ENCODE data around the gene PSMD2.

PSMD2 gene

DNA sequence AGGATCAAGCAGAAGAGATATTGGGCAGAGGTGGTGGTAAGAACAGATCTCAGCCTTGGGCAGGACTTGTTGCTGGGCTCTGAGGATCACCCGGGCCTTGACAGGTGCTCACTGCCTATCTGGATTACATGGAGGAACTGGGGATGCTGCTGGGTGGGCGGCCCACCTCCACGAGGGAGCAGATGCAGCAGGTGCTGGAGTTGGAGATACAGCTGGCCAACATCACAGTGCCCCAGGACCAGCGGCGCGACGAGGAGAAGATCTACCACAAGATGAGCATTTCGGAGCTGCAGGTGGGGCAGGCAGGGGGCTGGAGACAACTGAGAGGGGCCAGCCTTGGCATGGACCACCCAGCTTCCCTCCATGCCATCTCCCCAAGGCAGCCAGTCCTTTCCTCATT lies 15.4 kb upstream of the PSMD2 start:
- no peak for DNase-seq

GRCh38 chr3:184284696-184285095 lies 14.3 kb upstream of the PSMD2 start:
- DNase-seq, result peak; percentile 85

- peak; percentile 78 for DNase-seq
Measured at GRCh38 chr3:184289426-184289938, 9.6 kb upstream of the PSMD2 start.

DNA sequence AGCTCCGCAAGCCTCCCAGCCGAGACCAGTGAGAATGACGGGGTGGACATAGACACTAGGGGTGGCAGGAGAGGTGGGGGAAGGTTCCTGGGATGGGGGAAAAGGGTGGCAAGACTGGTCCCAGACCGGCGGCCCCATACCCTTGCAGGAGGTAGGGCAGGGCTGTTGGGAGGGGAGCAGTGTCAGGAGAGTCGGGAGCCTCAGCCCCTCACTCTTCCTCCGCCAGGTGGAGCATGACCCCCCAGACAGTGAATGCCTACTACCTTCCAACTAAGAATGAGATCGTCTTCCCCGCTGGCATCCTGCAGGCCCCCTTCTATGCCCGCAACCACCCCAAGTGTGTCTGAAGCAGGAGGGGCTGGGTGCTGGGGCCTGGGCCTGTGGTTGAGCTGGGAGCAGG lies 8.7 kb upstream of the PSMD2 start:
- DNase-seq, result no peak

DNA sequence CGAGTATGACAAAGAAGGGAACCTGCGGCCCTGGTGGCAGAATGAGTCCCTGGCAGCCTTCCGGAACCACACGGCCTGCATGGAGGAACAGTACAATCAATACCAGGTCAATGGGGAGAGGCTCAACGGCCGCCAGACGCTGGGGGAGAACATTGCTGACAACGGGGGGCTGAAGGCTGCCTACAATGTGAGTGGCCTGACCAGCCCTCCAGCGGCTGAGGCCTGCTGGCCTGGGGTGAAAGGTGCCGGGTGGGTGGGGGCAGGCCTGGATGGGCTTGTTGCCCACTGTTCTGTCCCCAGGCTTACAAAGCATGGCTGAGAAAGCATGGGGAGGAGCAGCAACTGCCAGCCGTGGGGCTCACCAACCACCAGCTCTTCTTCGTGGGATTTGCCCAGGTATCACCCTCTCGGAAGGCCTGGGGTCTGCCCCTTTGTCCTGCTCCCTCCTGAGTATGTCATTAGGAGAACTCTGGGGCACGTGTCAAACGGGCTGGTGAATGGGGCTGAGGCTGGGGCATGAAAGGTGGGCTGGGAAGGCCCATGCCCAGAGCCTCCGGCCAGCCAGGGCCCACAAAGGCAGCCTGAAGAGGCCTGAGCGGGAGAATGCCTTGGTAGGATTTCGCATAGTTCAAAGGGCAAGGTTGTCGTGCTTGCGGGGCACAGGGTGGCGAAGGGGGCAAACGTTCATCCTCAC lies 7.8 kb upstream of the PSMD2 start:
- no peak for DNase-seq

GRCh38 chr3:184291738-184292445 lies 7.1 kb upstream of the PSMD2 start:
- DNase-seq, result no peak

GRCh38 chr3:184295771-184296170 lies 3.3 kb upstream of the PSMD2 start:
- no peak for DNase-seq

DNA sequence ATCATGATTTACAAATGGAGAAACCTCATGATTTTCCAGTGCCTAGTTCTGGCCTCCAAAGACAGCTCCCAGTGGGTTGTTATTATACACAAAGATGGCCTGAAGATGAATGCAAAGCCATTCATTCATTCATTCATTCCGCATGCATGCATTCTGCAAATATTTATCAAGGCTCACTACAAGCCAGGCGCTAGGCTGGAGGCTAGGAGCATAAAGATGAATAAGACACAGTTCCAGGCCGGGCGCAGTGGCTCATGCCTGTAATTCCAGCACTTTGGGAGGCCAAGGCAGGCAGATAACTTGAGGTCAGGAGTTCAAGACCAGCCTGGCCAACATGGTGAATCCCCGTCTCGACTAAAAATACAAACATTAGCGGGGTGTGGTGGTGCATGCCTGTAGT lies 2.4 kb upstream of the PSMD2 start:
- DNase-seq, result no peak

DNA sequence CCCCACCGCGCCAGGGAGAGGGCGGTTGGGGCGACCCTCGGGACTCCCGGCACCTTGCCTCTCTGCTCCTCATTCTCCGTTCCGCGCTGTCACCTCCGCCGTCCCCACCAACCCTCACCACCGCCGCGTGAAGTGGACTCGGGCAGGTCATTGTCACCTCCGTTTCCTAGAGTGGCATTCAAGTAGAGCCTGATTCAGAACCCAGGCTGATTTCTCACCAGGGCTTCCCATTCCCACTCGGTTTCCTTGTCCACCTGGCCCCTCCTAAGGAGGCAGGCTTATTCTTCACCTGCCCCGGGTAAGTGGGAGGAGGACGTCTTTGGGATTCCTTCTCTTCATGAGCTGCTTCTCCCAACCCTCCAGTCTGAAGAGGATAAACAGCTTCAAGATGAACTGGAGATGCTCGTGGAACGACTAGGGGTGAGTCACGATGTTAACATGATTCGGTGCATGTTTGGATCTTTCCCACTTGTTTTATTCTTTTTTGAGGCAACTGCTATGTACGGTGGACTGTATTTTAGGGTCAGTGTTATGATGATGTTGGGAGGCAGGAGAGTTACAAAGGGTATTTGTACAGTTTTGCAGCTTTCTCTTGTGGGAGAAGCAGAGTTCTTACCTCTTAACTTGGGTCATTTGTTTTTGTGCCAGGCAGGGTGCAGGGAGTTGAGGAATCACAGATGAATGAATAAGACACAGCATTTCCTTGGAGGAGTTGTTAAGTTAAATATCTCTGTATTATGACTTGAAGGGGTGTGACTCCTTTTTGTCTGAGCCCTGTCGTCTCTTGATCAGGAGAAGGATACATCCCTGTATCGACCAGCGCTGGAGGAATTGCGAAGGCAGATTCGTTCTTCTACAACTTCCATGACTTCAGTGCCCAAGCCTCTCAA lies 692 bp downstream of the PSMD2 start:
- DNase-seq, result no peak

DNA sequence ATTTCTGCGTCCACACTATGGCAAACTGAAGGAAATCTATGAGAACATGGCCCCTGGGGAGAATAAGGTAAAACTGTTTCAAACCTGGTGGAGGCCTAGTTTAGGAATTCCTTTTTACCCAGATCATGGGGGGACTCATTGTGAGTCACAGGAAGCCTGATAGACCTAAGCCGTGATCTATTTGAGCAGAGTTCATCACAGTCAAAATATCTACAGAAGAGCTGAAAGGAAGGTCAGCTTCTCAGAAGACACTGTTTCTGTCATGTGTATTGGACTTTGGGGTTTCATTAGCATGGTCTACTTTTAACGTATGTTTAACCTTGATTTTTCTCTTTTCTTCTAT lies 1.3 kb downstream of the PSMD2 start:
- no peak for DNase-seq

DNA sequence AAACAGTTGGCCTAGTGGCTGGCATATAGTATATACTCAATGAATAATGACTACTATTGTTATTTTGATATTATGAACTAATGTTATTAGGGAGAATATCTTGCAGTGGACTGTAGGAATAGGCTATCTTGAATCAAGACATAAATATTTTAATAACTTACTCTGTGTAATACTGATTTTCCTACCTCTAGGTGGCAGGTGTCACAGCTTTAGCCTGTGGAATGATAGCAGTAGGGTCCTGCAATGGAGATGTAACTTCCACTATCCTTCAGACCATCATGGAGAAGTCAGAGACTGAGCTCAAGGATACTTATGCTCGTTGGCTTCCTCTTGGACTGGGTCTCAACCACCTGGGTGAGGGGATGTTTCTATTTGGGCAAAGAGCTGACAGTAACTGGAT lies 6.5 kb downstream of the PSMD2 start:
- no peak for DNase-seq

DNA sequence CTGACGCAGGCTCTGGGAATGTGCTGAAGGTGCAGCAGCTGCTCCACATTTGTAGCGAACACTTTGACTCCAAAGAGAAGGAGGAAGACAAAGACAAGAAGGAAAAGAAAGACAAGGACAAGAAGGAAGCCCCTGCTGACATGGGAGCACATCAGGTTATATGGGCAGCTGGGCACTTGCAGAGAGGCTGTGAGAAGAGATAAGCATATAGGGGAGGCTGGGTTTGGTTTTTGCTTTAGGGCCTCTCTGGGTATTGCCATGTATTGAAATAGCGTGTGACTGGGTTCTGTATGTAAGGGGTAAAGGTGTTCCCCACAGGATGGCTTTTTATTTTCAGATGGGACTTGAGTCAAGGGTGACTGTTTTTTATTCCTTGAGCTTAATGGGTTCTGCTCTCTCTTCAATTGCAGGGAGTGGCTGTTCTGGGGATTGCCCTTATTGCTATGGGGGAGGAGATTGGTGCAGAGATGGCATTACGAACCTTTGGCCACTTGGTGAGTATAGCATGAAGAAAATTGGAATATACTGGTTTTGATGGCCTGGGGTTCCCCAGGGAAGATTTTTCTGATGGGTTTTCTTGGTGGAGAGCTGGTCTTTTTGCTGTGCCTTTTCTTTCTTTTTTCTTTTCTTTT lies 7.4 kb downstream of the PSMD2 start:
- no peak for DNase-seq

DNA sequence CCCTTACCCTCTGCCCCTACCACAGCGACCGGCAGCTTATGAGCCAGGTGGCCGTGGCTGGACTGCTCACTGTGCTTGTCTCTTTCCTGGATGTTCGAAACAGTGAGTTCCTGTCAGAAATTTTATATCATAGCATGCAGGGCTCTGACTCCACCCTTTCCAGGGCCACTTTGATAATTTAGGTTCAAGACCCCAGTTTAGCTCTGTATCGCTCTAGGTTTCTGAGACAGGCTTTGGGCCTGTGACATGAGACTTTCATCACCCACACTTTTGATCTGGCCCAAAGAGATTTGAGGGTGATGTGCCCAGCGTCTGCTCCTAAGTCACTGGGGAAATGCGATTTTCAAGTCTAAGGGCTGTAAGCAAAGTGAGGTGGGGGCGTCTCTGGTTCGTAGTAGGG lies 8.9 kb downstream of the PSMD2 start:
- no peak for DNase-seq

GRCh38 chr3:184308744-184309143 lies 9.7 kb downstream of the PSMD2 start:
- no peak for DNase-seq

DNA sequence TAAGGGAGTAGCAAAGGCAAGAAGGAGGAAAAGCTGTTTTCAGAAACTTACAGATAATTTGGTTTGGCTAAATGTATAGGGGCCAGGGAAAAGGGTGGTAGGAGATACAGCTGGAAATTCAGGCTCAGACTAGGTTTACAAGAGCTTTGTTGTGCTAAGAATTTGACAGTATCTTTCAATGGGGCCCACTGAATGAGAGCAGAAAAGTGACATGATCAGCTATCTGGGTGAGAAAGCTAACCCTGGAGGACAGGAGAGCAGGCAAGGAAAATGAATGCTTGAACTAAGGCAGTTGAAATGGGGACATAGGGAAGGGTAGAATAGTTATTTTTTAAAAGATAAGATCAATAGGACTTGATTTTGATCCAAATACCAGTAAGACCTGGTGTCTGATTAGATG lies 12.6 kb downstream of the PSMD2 start:
- DNase-seq, result no peak

DNA sequence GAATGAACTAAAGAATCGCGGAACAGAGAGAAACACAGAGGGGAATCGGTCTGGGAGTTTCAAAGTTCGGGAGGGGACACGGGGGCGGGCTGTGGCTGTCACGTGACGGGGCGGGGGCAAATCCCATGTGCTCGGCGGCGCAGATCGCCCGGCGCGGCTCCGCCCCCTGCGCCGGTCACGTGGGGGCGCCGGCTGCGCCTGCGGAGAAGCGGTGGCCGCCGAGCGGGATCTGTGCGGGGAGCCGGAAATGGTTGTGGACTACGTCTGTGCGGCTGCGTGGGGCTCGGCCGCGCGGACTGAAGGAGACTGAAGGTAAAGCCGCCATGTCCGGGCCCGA lies 15.3 kb downstream of the PSMD2 start, which contains the start of gene EIF4G1:
EIF4G1 (plus strand) TSS at position 244 of the 337 bp plus-strand sequence. CDS start 1,191 bp downstream, outside the sequence.
- DNase-seq, result peak; percentile 95

DNA sequence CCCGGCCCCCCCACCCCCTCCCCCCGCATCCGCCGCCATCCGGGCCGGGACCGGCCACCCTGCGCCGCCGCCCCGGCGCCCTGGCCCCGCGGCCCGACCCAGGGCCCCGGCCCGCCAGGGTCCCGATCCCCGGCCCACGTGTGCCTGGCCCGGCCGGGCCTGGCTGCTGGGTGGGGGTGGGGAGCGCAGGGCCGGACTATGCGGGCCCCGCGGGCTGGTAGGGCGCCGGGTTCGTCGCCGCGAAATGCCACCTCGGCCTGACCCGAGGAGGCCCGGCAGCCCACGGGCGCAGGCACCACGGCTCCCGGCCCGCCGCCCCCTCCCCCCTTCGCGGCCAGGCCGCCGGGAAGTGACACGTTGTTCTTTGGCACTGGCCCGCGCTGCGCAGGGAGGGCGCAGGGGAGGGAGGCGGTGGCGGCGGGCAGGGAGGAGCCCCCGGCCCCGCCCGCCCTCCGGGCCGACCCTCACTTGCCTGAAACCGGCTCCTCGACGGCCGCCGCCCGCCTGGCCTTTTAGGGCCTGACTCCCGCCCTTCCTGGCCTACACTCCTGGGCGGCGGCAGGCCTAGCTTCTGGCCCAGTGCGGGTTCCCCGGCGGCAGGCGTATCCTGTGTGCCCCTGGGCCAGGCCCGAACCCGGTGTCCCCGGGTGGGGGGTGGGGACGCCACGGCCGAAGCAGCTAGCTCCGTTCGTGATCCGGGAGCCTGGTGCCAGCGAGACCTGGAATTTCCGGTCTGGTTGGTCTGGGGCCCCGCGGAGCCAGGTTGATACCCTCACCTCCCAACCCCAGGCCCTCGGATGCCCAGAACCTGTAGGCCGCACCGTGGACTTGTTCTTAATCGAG lies 15.9 kb downstream of the PSMD2 start:
- DNase-seq, result no peak

DNA sequence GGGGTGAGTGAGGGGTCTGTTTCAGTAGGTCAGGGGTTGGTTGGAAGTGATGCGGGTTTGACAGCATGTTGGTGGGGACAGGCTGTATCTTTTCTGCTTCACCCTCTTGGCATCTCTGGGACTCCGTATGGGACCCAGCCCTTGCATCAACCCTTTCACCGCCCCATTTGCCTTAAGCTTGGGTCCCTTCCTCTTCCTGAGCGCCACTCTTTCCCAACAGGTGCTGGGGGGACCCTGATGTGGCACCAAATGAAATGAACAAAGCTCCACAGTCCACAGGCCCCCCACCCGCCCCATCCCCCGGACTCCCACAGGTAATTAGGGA lies 16.5 kb downstream of the PSMD2 start:
- no peak for DNase-seq

DNA sequence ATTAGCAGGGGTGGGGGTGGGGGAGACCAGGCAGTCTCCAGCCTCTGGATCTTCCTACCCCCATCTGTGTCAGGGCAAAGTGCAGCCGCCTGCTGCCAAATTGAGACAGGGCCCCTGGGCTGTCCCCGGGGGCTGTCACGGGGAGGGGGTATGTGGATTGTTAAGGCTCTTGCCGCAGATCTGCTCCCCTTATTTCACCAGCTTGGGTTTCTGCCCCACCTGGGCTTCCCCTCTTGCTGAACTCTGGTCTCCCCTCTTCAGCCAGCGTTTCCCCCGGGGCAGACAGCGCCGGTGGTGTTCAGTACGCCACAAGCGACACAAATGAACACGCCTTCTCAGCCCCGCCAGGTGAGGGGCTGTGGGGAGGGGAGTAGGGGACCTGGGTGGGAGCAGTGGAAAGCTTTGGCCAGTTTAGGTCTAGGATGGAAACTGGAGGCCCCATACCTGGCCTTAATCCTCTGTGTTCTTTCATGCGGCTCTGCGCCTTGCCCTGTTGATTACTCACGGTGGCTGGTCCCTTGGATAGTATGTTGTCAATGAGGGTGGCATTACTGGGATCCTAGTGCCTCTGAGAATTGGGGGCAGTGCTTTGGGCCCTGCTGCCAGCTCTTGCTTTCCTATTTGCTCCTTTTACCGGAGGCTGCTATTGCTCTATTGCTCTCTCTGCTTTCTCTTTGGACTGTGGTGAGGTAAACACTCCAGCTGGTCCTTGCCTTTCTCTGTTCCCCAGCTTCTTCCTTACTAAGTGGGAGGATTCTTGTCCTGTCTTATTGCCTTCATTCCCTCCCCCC lies 17.0 kb downstream of the PSMD2 start:
- DNase-seq, result no peak

- DNase-seq, result no peak
Measured at GRCh38 chr3:184316792-184317191, 17.8 kb downstream of the PSMD2 start.

- DNase-seq, result no peak
Measured at GRCh38 chr3:184317201-184317600, 18.2 kb downstream of the PSMD2 start.

- DNase-seq, result peak; percentile 70
Measured at GRCh38 chr3:184320104-184320445, 21.0 kb downstream of the PSMD2 start.
